Liver (tissue), 9 donors: ENCODE measurements around the gene TAF8. TPM values are rescaled to one million over a fixed set of nuclear protein-coding genes. Genes with fewer than 3 reads are reported as not detected.

ENCODE experiments used
- DNase-seq: peaks from one replicate; pipeline ENCODE4 v3.0.0-alpha.2; 2017; ENCODE audit warnings: low spot score
- H3K27ac ChIP-seq, 2 donors: one replicate each; pipeline ENCODE4 v1.7.0; 2013; ENCODE audit warnings: inconsistent platforms in 2 of 2, low read length in 2 of 2, control low read depth in 1 of 2, low read depth in 1 of 2, mild to moderate bottlenecking in 1 of 2
- H3K27me3 ChIP-seq, 4 donors: one replicate each; pipeline versions ENCODE4 v1.6.1 to v1.7.0; 2013; ENCODE audit warnings: low read length in 3 of 4, inconsistent platforms in 1 of 4, mild to moderate bottlenecking in 1 of 4, moderate library complexity in 1 of 4; ENCODE audit not compliant: control insufficient read depth in 4 of 4, insufficient read depth in 4 of 4
- H3K36me3 ChIP-seq, 4 donors: one replicate each; pipeline versions ENCODE4 v1.6.1 to v1.7.0; 2013; ENCODE audit warnings: low read length in 3 of 4, mild to moderate bottlenecking in 3 of 4, low read depth in 1 of 4, moderate library complexity in 1 of 4; ENCODE audit not compliant: control insufficient read depth in 4 of 4, insufficient read depth in 3 of 4
- H3K4me1 ChIP-seq, 4 donors: one replicate each; pipeline versions ENCODE4 v1.6.1 to v1.7.0; 2013; ENCODE audit warnings: low read length in 3 of 4, mild to moderate bottlenecking in 3 of 4, moderate library complexity in 1 of 4; ENCODE audit not compliant: control insufficient read depth in 4 of 4, insufficient read depth in 4 of 4
- H3K4me3 ChIP-seq, 3 donors: one replicate each; pipeline versions ENCODE4 v1.6.1 to v1.7.0; 2013; ENCODE audit warnings: low read length in 3 of 3, control low read depth in 1 of 3, low read depth in 1 of 3, mild to moderate bottlenecking in 1 of 3
- H3K9ac ChIP-seq, 2 donors: one replicate each; pipeline ENCODE4 v1.7.0; 2013; ENCODE audit warnings: low read length in 2 of 2, mild to moderate bottlenecking in 2 of 2, moderate library complexity in 2 of 2, control low read depth in 1 of 2, low read depth in 1 of 2
- H3K9me3 ChIP-seq, 4 donors: one replicate each; pipeline versions ENCODE4 v1.6.1 to v1.7.0; 2013; ENCODE audit warnings: low read length in 3 of 4; ENCODE audit not compliant: control insufficient read depth in 4 of 4
- EGR1 ChIP-seq, 2 donors: IDR thresholded peaks; 2 replicates each; pipeline ENCODE4 v1.6.1; 2016 to 2018; ENCODE audit warnings: antibody characterized with exemption in 2 of 2, low read depth in 2 of 2
- FOXA1 ChIP-seq: IDR thresholded peaks from 2 replicates; pipeline ENCODE4 v1.6.1; 2016; ENCODE audit warnings: antibody characterized with exemption
- FOXA2 ChIP-seq: IDR thresholded peaks from 2 replicates; pipeline ENCODE4 v1.6.1; 2016; ENCODE audit warnings: antibody characterized with exemption
- HNF4G ChIP-seq: IDR thresholded peaks from 2 replicates; pipeline ENCODE4 v1.6.1; 2016; ENCODE audit warnings: antibody characterized with exemption
- JUND ChIP-seq, 2 donors: IDR thresholded peaks; 2 replicates each; pipeline ENCODE4 v1.6.1; 2016; ENCODE audit warnings: antibody characterized with exemption in 2 of 2
- NR2F2 ChIP-seq: IDR thresholded peaks from 2 replicates; pipeline ENCODE4 v1.6.1; 2016; ENCODE audit warnings: antibody characterized with exemption
- RXRA ChIP-seq, 2 donors: IDR thresholded peaks; 2 replicates each; pipeline ENCODE4 v1.6.1; 2017 to 2018; ENCODE audit warnings: antibody characterized with exemption in 2 of 2, mild to moderate bottlenecking in 1 of 2
- SP1 ChIP-seq: IDR thresholded peaks from 2 replicates; pipeline ENCODE4 v1.6.1; 2018; ENCODE audit warnings: antibody characterized with exemption, mild to moderate bottlenecking
- TAF1 ChIP-seq: conservative IDR thresholded peaks from 2 replicates; pipeline ENCODE4 v1.6.1; 2016; ENCODE audit warnings: antibody characterized with exemption, mild to moderate bottlenecking
- YY1 ChIP-seq: IDR thresholded peaks from 2 replicates; pipeline ENCODE4 v1.6.1; 2016; ENCODE audit warnings: antibody characterized with exemption, mild to moderate bottlenecking
- WGBS: extraction: QIAGEN DNeasy Blood & Tissue Kit; methylation state at CpG from one replicate; pipeline ENCODE4 v1.1.7; 2013; 5-methylcytosine and 5-hydroxymethylcytosine counted together
- polyA plus RNA-seq, 2 donors: library from polyadenylated mRNA; stranded (reverse) in 1 of 2; unstranded in 1 of 2; fragments of 200-250 nt in 1 of 2; fragments of >200 nt in 1 of 2; fragmentation: Nextera tagmentation in 1 of 2; extraction: Ambion mirVana in 1 of 2; gene quantifications; one replicate each; pipeline versions ENCODE4 v1.2.1 to v1.2.3, GENCODE V29; 2013 to 2015
- total RNA-seq, 2 donors: library from RNA; depleted of rRNA; stranded (reverse); fragments of >200 nt; gene quantifications; one replicate each; pipeline ENCODE4 v1.2.3, GENCODE V29; 2014
- TF ChIP-seq, protein P1 (sequence below): IDR thresholded peaks from 2 replicates; pipeline ENCODE4 v1.6.1; 2016; ENCODE audit warnings: antibody characterized with exemption
- TF ChIP-seq, protein P2 (sequence below): IDR thresholded peaks from 2 replicates; pipeline ENCODE4 v1.6.1; 2016; ENCODE audit warnings: antibody characterized with exemption, mild to moderate bottlenecking
- donor health status: healthy.
- donor health status: healthy.
- donor health status: healthy.
- donor health status: healthy.
- donor health status: healthy.

Gene TAF8
- total and polyA plus RNA-seq, 4 donors, result 3.9 to 11.3 (median 7.4) TPM

DNA sequence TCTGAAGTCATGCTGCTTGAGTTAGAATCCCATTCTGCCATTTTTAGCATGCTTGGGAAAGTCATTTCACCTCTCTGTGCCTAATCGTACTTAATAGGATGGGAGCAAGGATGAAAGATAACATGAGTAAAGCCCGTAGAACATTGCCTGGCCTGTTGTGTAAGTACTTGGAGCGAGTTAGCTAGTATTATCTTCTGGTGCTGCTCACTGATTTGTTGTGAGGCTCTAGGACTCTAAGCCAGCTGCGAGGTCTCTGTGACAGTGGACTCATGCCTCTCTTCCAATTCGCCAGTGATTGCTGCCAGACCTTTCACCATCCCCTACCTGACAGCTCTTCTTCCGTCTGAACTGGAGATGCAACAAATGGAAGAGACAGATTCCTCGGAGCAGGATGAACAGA, 17.8 kb downstream of the TAF8 start (continued):
- TF ChIP-seq, protein P1, sequence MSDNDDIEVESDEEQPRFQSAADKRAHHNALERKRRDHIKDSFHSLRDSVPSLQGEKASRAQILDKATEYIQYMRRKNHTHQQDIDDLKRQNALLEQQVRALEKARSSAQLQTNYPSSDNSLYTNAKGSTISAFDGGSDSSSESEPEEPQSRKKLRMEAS, result no peak
- TF ChIP-seq HNF4G, result no peak
- TF ChIP-seq YY1, result no peak
- TF ChIP-seq SP1, result no peak
- no peak for TF ChIP-seq EGR1 (IDR thresholded peaks at IDR 0.05; ENCODE audit: low read depth in 2 of 2)

DNA sequence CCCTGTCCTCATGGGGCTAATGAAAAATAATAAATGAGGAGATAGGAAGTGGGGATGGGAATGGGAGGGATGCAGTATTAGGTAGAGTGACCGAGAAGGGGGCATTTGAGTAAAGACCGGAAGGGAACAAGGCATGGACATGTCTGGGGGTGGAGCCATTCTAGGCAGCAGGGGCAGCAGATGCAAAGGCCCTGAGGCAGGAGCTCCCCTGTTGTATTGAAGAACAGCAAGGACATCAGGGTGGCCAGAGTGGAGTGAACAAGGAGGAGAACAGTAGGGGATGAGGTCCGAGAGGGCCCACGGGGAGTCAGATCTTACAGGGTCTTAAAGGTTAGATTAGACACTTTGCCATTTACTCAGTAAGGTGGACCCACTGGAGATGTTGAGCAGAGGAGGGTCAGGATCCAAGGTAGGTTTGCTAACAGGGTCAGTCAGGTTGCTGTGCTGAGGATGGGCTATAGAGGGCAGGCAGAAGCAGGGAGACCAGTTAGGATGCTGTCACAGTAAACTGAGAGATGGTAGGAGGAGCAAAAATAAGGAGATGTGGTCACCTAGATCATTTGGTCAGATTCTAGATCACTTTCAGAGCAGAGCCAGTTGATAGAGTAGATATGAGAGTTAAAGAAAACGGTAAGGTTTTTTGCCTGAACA, 18.7 kb downstream of the TAF8 start:
- no peak overlapping the region for H3K27ac ChIP-seq
- no peak for DNase-seq
- 95% methylated on average over 5 of the region's 5 CpGs for WGBS
- H3K9me3 ChIP-seq, result no peaks in the 10 kb centered on the region
- no peak for TF ChIP-seq TAF1
- TF ChIP-seq, protein P1, result no peak
- TF ChIP-seq RXRA (IDR thresholded peaks at IDR 0.05), result no peak
- TF ChIP-seq, protein P2, sequence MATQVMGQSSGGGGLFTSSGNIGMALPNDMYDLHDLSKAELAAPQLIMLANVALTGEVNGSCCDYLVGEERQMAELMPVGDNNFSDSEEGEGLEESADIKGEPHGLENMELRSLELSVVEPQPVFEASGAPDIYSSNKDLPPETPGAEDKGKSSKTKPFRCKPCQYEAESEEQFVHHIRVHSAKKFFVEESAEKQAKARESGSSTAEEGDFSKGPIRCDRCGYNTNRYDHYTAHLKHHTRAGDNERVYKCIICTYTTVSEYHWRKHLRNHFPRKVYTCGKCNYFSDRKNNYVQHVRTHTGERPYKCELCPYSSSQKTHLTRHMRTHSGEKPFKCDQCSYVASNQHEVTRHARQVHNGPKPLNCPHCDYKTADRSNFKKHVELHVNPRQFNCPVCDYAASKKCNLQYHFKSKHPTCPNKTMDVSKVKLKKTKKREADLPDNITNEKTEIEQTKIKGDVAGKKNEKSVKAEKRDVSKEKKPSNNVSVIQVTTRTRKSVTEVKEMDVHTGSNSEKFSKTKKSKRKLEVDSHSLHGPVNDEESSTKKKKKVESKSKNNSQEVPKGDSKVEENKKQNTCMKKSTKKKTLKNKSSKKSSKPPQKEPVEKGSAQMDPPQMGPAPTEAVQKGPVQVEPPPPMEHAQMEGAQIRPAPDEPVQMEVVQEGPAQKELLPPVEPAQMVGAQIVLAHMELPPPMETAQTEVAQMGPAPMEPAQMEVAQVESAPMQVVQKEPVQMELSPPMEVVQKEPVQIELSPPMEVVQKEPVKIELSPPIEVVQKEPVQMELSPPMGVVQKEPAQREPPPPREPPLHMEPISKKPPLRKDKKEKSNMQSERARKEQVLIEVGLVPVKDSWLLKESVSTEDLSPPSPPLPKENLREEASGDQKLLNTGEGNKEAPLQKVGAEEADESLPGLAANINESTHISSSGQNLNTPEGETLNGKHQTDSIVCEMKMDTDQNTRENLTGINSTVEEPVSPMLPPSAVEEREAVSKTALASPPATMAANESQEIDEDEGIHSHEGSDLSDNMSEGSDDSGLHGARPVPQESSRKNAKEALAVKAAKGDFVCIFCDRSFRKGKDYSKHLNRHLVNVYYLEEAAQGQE, result no peak
- no peak for TF ChIP-seq JUND (IDR thresholded peaks at IDR 0.05)
- no peak for TF ChIP-seq FOXA2
- no peak overlapping the region for H3K9ac ChIP-seq
- no peaks in the 10 kb centered on the region for H3K27me3 ChIP-seq
- no peaks in the 10 kb centered on the region for H3K4me1 ChIP-seq
- H3K36me3 ChIP-seq, result peaks cover 17 to 77% (median 54%) of the 10 kb centered on the region in 4 donors
- no peak overlapping the region for H3K4me3 ChIP-seq

DNA sequence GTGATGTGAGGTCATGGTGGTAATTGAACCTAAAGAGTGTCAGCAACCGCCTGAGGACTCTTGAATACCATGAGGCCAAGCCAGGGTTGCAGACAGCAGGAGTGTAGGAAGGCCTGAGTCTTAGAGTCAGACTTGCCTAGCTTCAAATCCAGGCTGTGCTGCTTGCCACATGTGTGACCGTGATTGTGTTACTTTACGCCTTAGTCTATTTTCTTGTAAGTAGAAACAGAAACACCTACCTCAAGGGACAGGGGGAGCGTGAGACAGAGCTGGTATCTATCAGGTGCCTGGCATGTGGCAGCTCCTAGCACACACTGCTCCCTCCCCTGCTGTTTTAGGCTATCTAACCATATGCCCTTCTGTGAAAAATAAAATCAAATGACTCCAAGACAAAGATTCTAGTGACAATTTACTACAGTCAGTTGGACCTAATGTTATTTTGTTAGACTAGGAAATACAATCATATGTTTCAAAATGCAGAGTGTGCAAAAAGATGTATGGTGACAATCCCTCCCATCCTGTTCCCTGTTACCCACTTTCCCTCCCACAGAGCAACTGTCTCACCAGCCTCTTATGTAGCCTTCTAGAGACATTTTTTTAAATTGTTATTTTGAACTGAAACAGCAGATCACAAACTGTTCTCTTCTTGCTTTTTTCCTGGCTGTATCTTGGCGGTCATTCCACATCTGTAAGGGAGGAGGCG, 21.7 kb downstream of the TAF8 start:
- WGBS, result 65% methylated on average over 6 of the region's 6 CpGs
- Histone ChIP-seq H3K27me3 (no peaks in the 10 kb centered on the region), H3K36me3 (peaks cover 13 to 66% (median 44%) of the 10 kb centered on the region in 4 donors), H3K9me3 (no peaks in the 10 kb centered on the region), H3K9ac (no peak overlapping the region), H3K4me3 (no peak overlapping the region), H3K27ac (no peak overlapping the region), H3K4me1 (no peaks in the 10 kb centered on the region)
- TF ChIP-seq SP1, result no peak
- no peak for TF ChIP-seq FOXA1
- TF ChIP-seq RXRA (IDR thresholded peaks at IDR 0.05), result no peak
- no peak for TF ChIP-seq JUND (IDR thresholded peaks at IDR 0.05)
- no peak for TF ChIP-seq NR2F2
- TF ChIP-seq HNF4G, result no peak
- DNase-seq, result no peak
